GM18861 (cell line): ENCODE data around the gene NACAD.
"Not testable (repeated sequence)": the region's sequence is repeated elsewhere in the genome, so short reads cannot be mapped to it uniquely, and the experiment has no call there.

Source experiments
- ATAC-seq: cut with Tn5 transposase; IDR thresholded peaks from one replicate; pipeline ENCODE4 v1.9.1; 2021; ENCODE audit not compliant: unreplicated experiment

The NACAD gene

GRCh38 chr7:45060295-45060694, 28.5 kb downstream of the NACAD start:
- ATAC-seq: no peak

- no peak for ATAC-seq
Observed at GRCh38 chr7:45057878-45058277, 30.9 kb downstream of the NACAD start.

DNA sequence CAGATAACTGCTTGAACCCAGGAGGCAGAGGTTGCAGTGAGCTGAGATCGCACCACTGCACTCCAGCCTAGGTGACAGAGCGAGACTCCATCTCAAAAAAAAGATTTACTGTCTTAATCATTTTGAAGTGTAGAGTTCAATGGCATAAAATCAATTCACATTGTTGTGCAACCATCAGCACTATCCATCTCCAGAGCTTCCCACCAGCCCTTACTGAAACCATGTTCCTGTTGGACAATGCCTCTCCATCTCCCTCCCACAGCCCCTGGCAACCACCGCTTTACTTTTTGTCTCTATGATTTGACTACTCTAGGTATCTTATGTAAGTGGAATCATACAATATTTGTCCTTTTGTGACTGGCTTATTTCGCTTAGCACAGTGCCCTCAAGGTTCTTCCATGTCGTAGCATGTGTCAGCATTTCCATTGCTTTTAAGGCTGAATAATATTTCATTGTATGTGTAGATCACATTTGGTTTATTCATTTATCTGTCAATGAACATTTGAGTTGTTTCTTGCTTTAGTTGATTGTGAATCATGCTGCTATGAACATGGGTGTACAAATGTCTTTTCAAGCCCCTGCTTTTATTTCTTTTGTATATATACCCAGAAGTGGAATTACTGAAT, 33.1 kb downstream of the NACAD start:
- ATAC-seq: no peak

GRCh38 chr7:45055016-45055415, 33.8 kb downstream of the NACAD start:
- no peak for ATAC-seq

DNA sequence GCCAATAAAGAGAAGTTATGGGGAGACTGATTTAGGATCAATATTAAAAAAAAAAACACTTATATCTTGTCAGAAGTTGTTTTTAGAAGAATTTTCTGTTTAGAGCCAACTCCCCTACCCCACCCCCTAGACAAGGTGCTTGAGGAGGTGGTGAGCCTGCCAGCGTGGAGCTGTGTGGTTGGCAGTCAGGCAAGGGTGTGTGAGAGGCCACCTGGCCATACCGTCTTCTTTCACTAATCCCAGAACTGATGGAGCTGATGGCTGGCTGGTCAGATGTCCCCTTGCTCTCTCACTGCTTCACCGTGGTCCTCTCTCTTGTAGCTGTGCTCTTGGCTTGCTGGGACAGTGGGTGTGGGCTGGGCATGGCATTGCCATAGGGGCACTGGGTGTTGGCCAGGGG, 34.3 kb downstream of the NACAD start:
- no peak for ATAC-seq

GRCh38 chr7:45053941-45054340, 34.8 kb downstream of the NACAD start:
- ATAC-seq: no peak

- no peak for ATAC-seq
Observed at GRCh38 chr7:45053401-45053800, 35.4 kb downstream of the NACAD start.

DNA sequence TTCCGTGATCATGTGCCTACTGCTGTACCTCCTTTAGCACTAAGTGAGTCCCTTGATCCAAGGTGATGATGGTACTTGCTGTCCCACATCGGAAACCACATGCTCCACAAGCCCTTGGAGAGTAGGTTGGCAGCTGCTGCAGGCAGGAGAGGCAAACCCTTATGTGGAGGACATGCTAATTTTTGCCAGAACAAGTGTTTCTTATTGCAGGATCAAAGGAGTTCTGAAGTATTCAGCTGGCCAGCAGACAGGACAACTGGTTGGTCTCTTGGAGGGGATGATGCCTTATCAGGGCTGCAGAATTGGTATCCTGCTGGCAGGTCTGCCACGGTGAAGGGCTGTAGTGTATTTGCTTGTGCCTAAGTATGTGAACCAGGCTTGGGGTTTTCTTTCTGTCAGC, 36.8 kb downstream of the NACAD start:
- no peak for ATAC-seq

DNA sequence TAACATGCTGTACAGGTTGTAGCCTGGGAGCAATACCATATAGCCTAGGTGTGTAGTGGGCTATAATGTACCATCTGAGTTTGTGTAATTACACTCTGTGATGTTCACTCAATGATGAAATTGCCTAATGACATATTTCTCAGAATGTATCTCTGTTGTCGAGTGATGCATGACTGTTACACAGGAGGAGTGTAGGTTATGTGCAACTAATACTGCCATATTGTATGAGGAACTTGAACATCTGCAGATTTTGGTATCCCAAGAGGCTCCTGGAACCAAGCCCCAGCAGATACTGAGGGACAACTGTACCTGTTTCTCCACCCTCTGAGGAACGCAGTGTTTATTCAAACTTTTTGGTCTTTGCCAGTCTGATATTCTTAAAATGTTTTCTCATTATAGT, 38.6 kb downstream of the NACAD start:
- no peak for ATAC-seq

DNA sequence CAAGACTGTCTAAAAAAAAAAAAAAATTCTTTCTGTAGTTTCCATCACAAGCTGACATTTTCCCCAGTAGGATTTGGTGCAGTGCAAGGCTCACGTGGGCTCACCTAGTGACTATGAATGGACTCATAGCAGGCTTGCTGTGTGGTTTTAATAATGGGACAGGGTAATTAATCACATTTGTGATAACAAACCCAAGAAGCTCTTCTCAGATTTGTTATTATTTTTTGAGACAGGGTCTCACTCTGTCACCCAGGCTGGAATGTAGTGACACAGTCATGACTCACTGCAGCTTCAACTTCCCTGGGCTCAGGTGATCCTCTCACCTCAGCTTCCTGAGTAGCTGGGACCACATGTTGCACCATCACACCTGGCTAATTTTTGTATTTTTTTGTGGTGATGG, 40.0 kb downstream of the NACAD start:
- no peak for ATAC-seq

DNA sequence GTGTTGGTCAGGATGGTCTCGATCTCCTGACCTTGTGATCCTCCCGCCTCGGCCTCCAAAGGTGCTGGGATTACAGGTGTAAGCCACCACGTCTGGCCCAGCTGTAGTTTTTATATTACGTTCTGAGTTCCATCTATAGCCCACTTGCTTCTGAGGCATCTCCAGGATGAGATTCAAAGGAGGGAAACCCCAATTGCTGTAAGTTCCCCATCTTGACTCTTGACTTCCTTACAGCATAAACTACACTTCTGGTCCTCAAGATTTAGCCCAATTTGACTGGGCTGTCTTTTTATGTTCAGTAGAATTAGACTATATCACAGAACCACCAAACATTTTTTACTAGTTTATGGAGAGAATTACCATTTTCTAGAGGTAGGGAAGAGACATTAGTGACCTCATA, 44.4 kb downstream of the NACAD start:
- no peak for ATAC-seq

DNA sequence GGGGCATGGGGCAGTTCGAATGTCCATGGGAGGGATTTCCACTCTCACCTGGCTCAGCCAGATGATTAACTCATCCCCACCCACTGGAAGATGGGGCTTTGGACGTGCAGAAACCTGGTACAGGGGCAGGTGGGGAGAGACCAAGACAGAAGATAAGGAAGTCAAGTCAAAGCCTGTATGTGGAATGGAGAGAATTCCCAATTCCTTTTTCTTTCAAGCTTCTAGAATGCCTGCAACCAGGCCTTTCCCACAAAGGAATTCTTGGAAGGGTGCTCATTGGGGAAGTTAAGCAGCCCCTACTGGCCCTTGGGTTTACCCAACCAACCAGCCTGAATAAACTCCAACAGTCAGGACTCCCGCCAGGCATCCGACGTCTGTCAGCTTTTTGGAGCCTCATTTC, 49.7 kb downstream of the NACAD start:
- ATAC-seq: no peak

GRCh38 chr7:45037876-45038275, 50.9 kb downstream of the NACAD start:
- ATAC-seq: no peak

- ATAC-seq: no peak
Observed at GRCh38 chr7:45036796-45037195, 52.0 kb downstream of the NACAD start.

- ATAC-seq: no peak
Observed at GRCh38 chr7:45036317-45036716, 52.5 kb downstream of the NACAD start.

DNA sequence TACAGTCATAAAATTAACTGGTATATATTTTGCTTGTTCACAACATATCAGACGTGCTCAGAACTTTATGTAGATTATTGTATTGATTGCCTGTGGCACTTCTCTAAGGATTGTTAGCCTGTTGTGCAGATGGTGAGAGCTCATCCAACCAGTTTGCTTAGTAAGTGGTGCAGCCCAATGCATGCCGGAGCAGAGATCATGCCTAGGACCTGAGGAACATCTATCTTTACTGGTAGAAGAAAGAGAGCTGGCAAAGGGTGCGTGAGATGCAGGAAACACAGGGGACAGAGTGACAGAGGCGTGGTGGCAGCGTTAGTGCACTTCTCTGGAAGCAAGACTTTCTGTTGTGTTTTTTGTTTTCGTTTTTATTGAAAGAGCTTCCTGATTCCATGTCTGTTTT, 52.9 kb downstream of the NACAD start:
- ATAC-seq: no peak

DNA sequence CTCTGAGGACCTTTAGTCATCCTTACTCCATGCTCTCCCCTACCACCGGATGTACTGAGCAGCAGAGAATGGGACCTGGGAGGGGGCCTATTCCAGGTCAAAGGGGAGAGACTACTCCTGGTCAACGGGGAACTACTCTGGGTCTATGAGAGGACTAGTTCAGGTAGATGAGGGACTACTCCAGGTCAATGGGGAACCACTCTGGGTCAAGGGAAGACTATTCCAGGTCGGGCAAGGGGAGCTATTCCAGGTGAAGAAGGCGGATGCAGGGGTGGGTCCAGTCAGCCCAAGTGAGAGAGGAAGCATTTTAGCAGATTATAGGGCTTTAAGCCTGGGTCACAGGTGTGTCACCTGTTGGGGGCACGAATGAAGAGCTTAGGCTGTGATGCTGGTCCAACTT, 53.4 kb downstream of the NACAD start:
- no peak for ATAC-seq

DNA sequence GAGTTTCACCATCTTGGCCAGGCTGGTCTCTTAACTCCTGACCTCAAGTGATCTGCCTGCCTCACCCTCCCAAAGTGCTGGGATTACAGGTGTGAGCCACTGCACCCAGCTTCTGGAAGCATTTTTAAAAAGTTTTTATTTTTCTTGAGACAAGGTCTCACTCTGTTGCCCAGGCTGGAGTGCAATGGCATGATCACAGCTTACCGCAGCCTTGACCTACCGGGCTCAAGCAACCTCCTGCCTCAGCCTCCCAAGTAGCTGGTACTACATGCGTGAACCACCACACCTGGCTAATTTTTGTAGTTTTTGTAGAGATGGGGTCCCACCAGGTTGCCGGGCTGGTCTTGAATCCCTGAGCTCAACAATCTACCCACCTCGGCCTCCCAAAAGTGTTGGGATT, 54.1 kb downstream of the NACAD start:
- ATAC-seq: not testable (repeated sequence)

DNA sequence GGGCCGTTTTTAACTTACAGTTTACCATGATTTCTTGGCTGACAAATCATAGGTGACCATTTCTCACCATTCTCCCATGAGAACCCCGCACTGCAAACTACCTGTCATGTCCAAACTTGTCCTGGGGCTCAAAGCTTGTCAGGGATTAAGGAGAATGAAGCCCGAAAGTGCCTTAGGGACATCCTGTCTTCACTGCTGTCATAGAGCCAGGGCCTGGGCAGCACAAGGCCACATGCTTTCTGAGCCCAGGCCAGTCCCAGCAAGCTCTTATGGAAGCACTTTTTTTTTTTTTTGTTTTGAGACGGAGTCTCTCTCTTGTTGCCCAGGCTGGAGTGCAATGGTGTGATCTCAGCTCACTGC, 54.9 kb downstream of the NACAD start:
- no peak for ATAC-seq

- no peak for ATAC-seq
Observed at GRCh38 chr7:45033261-45033930, 55.4 kb downstream of the NACAD start.

- no peak for ATAC-seq
Observed at GRCh38 chr7:45032421-45032820, 56.3 kb downstream of the NACAD start.

GRCh38 chr7:45031829-45032228, 56.9 kb downstream of the NACAD start:
- ATAC-seq: no peak
